ENCODE measurements around the gene YWHAG. TPM values are rescaled to one million over a fixed set of nuclear protein-coding genes. Genes with fewer than 3 reads are reported as not detected.

The YWHAG gene
- total and polyA plus RNA-seq, 9 of the 15 experiments (the other 6 are each of a cell fraction or from before 2014, with no cell fraction given) = 30.4 to 246 (median 94.5) TPM

GRCh38 chr7:76291351-76292212 lies 67.2 kb downstream of the YWHAG start (continued):
- TF ChIP-seq ZSCAN32 (CRISPR knock-in tag; IDR thresholded peaks at IDR 0.05) (no peak), ZNF174 (CRISPR knock-in tag; IDR thresholded peaks at IDR 0.05) (no peak), ATF1 (CRISPR knock-in tag; IDR thresholded peaks at IDR 0.05) (no peak), ATF1 (tag; IDR thresholded peaks at IDR 0.05) (peak; percentile 80), NFXL1 (CRISPR knock-in tag; IDR thresholded peaks at IDR 0.05) (no peak), ZNF143 (CRISPR knock-in tag; IDR thresholded peaks at IDR 0.05) (0 out of 2 replicates have a peak, but pooled peaks have one; percentile 29), ID3 (CRISPR knock-in tag; IDR thresholded peaks at IDR 0.05) (no peak), ID3 (tag; IDR thresholded peaks at IDR 0.05) (peak; percentile 39; the same call in 1 of the 2 replicates), UBTF (IDR thresholded peaks at IDR 0.05; ENCODE audit: borderline replicate concordance in 1 of 2, low read depth in 2 of 2, low read length in 2 of 2) (peak in 1 of 2 experiments; percentile 72; a peak in 1 of 4 replicates), HNRNPL (IDR thresholded peaks at IDR 0.05; ENCODE audit: low read depth, low read length) (no peak), HSF4 (CRISPR knock-in tag; IDR thresholded peaks at IDR 0.05; ENCODE audit: borderline replicate concordance) (no peak), BACH1 (tag; IDR thresholded peaks at IDR 0.05) (no peak; the same call in 1 of the 2 replicates), POLR2H (tag; IDR thresholded peaks at IDR 0.05; ENCODE audit: low read depth) (no peak), ETV5 (CRISPR knock-in tag; IDR thresholded peaks at IDR 0.05; ENCODE audit: low read depth) (peak; percentile 75), EP300 (IDR thresholded peaks at IDR 0.05; ENCODE audit: low read length) (peak; percentile 89), YY1 (IDR thresholded peaks at IDR 0.05; ENCODE audit: borderline replicate concordance in 1 of 3, control insufficient read depth in 1 of 3, extremely low read depth in 1 of 3, insufficient read depth in 3 of 3, insufficient read length in 1 of 3, insufficient replicate concordance in 2 of 3, low read depth in 1 of 3, low read length in 2 of 3) (peak in 1 of 3 experiments; percentile 37), TAF1 (IDR thresholded peaks at IDR 0.05; ENCODE audit: control insufficient read depth, extremely low read depth, insufficient read depth, low read length, severe bottlenecking) (peak; percentile 31), DDX20 (tag; IDR thresholded peaks at IDR 0.05; ENCODE audit: low read depth) (no peak), L3MBTL2 (IDR thresholded peaks at IDR 0.05) (peak; percentile 64; the same call in 1 of the 2 replicates)
- TF ChIP-seq, protein P1, sequence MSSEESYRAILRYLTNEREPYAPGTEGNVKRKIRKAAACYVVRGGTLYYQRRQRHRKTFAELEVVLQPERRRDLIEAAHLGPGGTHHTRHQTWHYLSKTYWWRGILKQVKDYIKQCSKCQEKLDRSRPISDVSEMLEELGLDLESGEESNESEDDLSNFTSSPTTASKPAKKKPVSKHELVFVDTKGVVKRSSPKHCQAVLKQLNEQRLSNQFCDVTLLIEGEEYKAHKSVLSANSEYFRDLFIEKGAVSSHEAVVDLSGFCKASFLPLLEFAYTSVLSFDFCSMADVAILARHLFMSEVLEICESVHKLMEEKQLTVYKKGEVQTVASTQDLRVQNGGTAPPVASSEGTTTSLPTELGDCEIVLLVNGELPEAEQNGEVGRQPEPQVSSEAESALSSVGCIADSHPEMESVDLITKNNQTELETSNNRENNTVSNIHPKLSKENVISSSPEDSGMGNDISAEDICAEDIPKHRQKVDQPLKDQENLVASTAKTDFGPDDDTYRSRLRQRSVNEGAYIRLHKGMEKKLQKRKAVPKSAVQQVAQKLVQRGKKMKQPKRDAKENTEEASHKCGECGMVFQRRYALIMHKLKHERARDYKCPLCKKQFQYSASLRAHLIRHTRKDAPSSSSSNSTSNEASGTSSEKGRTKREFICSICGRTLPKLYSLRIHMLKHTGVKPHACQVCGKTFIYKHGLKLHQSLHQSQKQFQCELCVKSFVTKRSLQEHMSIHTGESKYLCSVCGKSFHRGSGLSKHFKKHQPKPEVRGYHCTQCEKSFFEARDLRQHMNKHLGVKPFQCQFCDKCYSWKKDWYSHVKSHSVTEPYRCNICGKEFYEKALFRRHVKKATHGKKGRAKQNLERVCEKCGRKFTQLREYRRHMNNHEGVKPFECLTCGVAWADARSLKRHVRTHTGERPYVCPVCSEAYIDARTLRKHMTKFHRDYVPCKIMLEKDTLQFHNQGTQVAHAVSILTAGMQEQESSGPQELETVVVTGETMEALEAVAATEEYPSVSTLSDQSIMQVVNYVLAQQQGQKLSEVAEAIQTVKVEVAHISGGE (CRISPR knock-in tag; IDR thresholded peaks at IDR 0.05) = 0 out of 6 replicates have a peak, but pooled peaks of 1 of the 3 experiments have one; percentile 25
